Activated naive CD4-positive, alpha-beta T cell treated with anti-CD3 and anti-CD28 coated beads, Interleukin-2, amount 50 U/mL, for 72 hours (primary cell): ENCODE results near the gene ACTN1. TPM values are rescaled to one million over a fixed set of nuclear protein-coding genes. Genes with fewer than 3 reads are reported as not detected.
"Not testable (repeated sequence)": the region's sequence is repeated elsewhere in the genome, so short reads cannot be mapped to it uniquely, and the experiment has no call there.

Experiments used
- ATAC-seq, 2 donors: fragments of 150-1000 bp; cut with Tn5 transposase; 2 replicates each; pipeline ENCODE4 v1.10.0; 2021; ENCODE audit warnings: mild to moderate bottlenecking in 2 of 2, moderate library complexity in 2 of 2
- DNase-seq, 2 donors: peaks; one replicate each; pipeline ENCODE4 v3.0.0; 2021 to 2022; ENCODE audit warnings: low spot score in 2 of 2
- H3K27ac Mint-ChIP-seq, 2 donors: one replicate each; pipeline ENCODE4 v1.8.0; 2022; ENCODE audit warnings: mild to moderate bottlenecking in 2 of 2, mixed read lengths in 2 of 2
- H3K36me3 Mint-ChIP-seq, 2 donors: one replicate each; pipeline ENCODE4 v1.8.0; 2022; ENCODE audit warnings: mixed read lengths in 2 of 2
- H3K9me3 Mint-ChIP-seq, 2 donors: one replicate each; pipeline ENCODE4 v1.8.0; 2022; ENCODE audit warnings: mixed read lengths in 2 of 2
- total RNA-seq, 2 donors: library from RNA; stranded (reverse); gene quantifications; one replicate each; pipeline ENCODE4 v1.2.3, GENCODE V29; 2022

Gene ACTN1
- total RNA-seq, 2 donors from 2014 or later: 106 to 120 TPM

- DNase-seq (no peak), ATAC-seq (no peak)
- peak overlapping the region in 1 of 2 donors; percentile 87 for H3K27ac Mint-ChIP-seq
- peaks cover 19 to 59% of the 10 kb centered on the region in 2 donors for H3K36me3 Mint-ChIP-seq
- H3K9me3 Mint-ChIP-seq: peaks cover 4 to 20% of the 10 kb centered on the region in 2 donors
Observed at GRCh38 chr14:68976160-68977067, 2.7 kb downstream of the ACTN1 start.

- H3K9me3 Mint-ChIP-seq: peaks cover 4 to 20% of the 10 kb centered on the region in 2 donors
- H3K36me3 Mint-ChIP-seq: peaks cover 19 to 65% of the 10 kb centered on the region in 2 donors
- ATAC-seq (no peak), DNase-seq (no peak)
- no peak overlapping the region for H3K27ac Mint-ChIP-seq
Observed at GRCh38 chr14:68975667-68976066, 3.4 kb downstream of the ACTN1 start.

- ATAC-seq: no peak
- no peak for DNase-seq
- H3K9me3 Mint-ChIP-seq: peaks cover 4 to 20% of the 10 kb centered on the region in 2 donors
- H3K27ac Mint-ChIP-seq: peak overlapping the region in 1 of 2 donors; percentile 84
- H3K36me3 Mint-ChIP-seq: peaks cover 19 to 65% of the 10 kb centered on the region in 2 donors
Observed at GRCh38 chr14:68974759-68975347, 4.2 kb downstream of the ACTN1 start.

GRCh38 chr14:68973639-68974038 is 5.5 kb downstream of the ACTN1 start:
- ATAC-seq (no peak), DNase-seq (no peak)
- H3K27ac Mint-ChIP-seq: no peak overlapping the region
- peaks cover 19 to 70% of the 10 kb centered on the region in 2 donors for H3K36me3 Mint-ChIP-seq
- H3K9me3 Mint-ChIP-seq: peaks cover 4 to 20% of the 10 kb centered on the region in 2 donors

GRCh38 chr14:68973219-68973565 is 5.9 kb downstream of the ACTN1 start:
- ATAC-seq, H3K27ac Mint-ChIP-seq, DNase-seq: not testable (repeated sequence)
- Mint-ChIP-seq H3K9me3 (peaks cover 4 to 20% of the 10 kb centered on the region in 2 donors), H3K36me3 (peaks cover 19 to 70% of the 10 kb centered on the region in 2 donors)

GRCh38 chr14:68972507-68973218 is 6.4 kb downstream of the ACTN1 start:
- ATAC-seq: no peak
- DNase-seq: no peak
- Mint-ChIP-seq H3K27ac (no peak overlapping the region), H3K36me3 (peaks cover 19 to 70% of the 10 kb centered on the region in 2 donors), H3K9me3 (peaks cover 4 to 20% of the 10 kb centered on the region in 2 donors)

GRCh38 chr14:68971411-68972035 is 7.6 kb downstream of the ACTN1 start:
- Mint-ChIP-seq H3K27ac (peak overlapping the region in 1 of 2 donors; percentile 95), H3K9me3 (peaks cover 4 to 20% of the 10 kb centered on the region in 2 donors), H3K36me3 (peaks cover 11 to 62% of the 10 kb centered on the region in 2 donors)
- no peak for ATAC-seq
- DNase-seq: no peak

- H3K9me3 Mint-ChIP-seq: peaks cover 4 to 20% of the 10 kb centered on the region in 2 donors
Observed at GRCh38 chr14:68970736-68971135, 8.4 kb downstream of the ACTN1 start.

GRCh38 chr14:68970038-68970612 is 9.0 kb downstream of the ACTN1 start:
- peak overlapping the region; percentile 80 to 85 for H3K27ac Mint-ChIP-seq
- peaks cover 9 to 48% of the 10 kb centered on the region in 2 donors for H3K36me3 Mint-ChIP-seq
- peaks cover 4 to 20% of the 10 kb centered on the region in 2 donors for H3K9me3 Mint-ChIP-seq
- ATAC-seq: peak; percentile 39 to 49
- no peak for DNase-seq

More at GRCh38 chr14:68970736-68971135, 8.4 kb downstream of the ACTN1 start:
- Mint-ChIP-seq H3K36me3 (peaks cover 11 to 54% of the 10 kb centered on the region in 2 donors), H3K27ac (peak overlapping the region; percentile 39 to 80)
- ATAC-seq (no peak), DNase-seq (no peak)

- ATAC-seq (no peak), DNase-seq (no peak)
- Mint-ChIP-seq H3K27ac (peak overlapping the region; percentile 85 to 86), H3K36me3 (peaks cover 2 to 41% of the 10 kb centered on the region in 2 donors), H3K9me3 (peaks cover under 1 to 16% of the 10 kb centered on the region in 2 donors)
Observed at GRCh38 chr14:68969278-68970033, 9.6 kb downstream of the ACTN1 start.

GRCh38 chr14:68968721-68969120 is 10.4 kb downstream of the ACTN1 start:
- no peak for ATAC-seq
- Mint-ChIP-seq H3K36me3 (peaks cover 0 to 34% of the 10 kb centered on the region in 2 donors), H3K9me3 (peaks cover 0 to 15% of the 10 kb centered on the region in 2 donors)

GRCh38 chr14:68968051-68968450 is 11.1 kb downstream of the ACTN1 start:
- Mint-ChIP-seq H3K9me3 (peaks cover 0 to 10% of the 10 kb centered on the region in 2 donors), H3K27ac (peak overlapping the region; percentile 32 to 80), H3K36me3 (peaks cover 0 to 27% of the 10 kb centered on the region in 2 donors)
- ATAC-seq: peak; percentile 74 to 82
- peak in 1 of 2 donors; percentile 42 for DNase-seq

More at GRCh38 chr14:68968721-68969120, 10.4 kb downstream of the ACTN1 start:
- H3K27ac Mint-ChIP-seq: peak overlapping the region; percentile 60 to 86
- no peak for DNase-seq

GRCh38 chr14:68967459-68967940 is 11.6 kb downstream of the ACTN1 start:
- H3K36me3 Mint-ChIP-seq: peaks cover 0 to 22% of the 10 kb centered on the region in 2 donors
- DNase-seq (no peak), ATAC-seq (no peak)
- peak overlapping the region; percentile 51 to 80 for H3K27ac Mint-ChIP-seq
- H3K9me3 Mint-ChIP-seq: peaks cover 0 to 6% of the 10 kb centered on the region in 2 donors

GRCh38 chr14:68966872-68967301 is 12.2 kb downstream of the ACTN1 start:
- Mint-ChIP-seq H3K9me3 (no peaks in the 10 kb centered on the region), H3K27ac (peak overlapping the region in 1 of 2 donors; percentile 31), H3K36me3 (peaks cover 0 to 16% of the 10 kb centered on the region in 2 donors)
- DNase-seq: no peak
- ATAC-seq: no peak

GRCh38 chr14:68965261-68965761 is 13.8 kb downstream of the ACTN1 start:
- Mint-ChIP-seq H3K36me3 (peaks cover 0 to 6% of the 10 kb centered on the region in 2 donors), H3K27ac (peak overlapping the region; percentile 5 to 70), H3K9me3 (no peaks in the 10 kb centered on the region)
- no peak for ATAC-seq
- DNase-seq: no peak
